Panc1 (cell line): ENCODE data around the gene CUEDC1. TPM values are rescaled to one million over a fixed set of nuclear protein-coding genes. Genes with fewer than 3 reads are reported as not detected.

Experiments used
- ATAC-seq: fragments of 200-7000 bp; cut with Tn5 transposase; 2 replicates; pipeline ENCODE4 v1.9.1; 2020; ENCODE audit warnings: mild to moderate bottlenecking, moderate library complexity
- BruUV-seq: library from RNA; stranded (reverse); fragments of 400-500 nt; replicated peaks from 2 replicates; lab custom pipeline; 2021; lab: Mats Ljungman, UMichigan
- CTCF ChIA-PET: fragments of 300-600 bp; sonication (Branson Sonifier 250); formaldehyde crosslinking; loops from one replicate; lab custom pipeline; 2022; ENCODE audit warnings: antibody characterized with exemption; lab: Charles Lee
- POLR2A ChIA-PET: fragments of 300-600 bp; sonication (Branson Sonifier 250); formaldehyde crosslinking; loops from one replicate; lab custom pipeline; 2022; ENCODE audit warnings: antibody characterized with exemption; lab: Charles Lee
- DNase-seq: peaks from one replicate; pipeline ENCODE4 v3.0.0-alpha.2; 2010; ENCODE audit warnings: low read depth, low spot score
- H3K27ac ChIP-seq: 2 replicates; pipeline ENCODE4 v1.5.1; 2011; ENCODE audit warnings: mild to moderate bottlenecking, low read length, inconsistent platforms
- H3K27me3 ChIP-seq: fragments of 200-500 bp; sonication (Bioruptor generic); 2 replicates; pipeline ENCODE4 v1.6.0; 2014; ENCODE audit warnings: low read length, inconsistent platforms; ENCODE audit not compliant: control insufficient read depth, insufficient read depth
- H3K36me3 ChIP-seq: fragments of 200-500 bp; sonication (Bioruptor generic); 2 replicates; pipeline ENCODE4 v1.5.1; 2014; ENCODE audit warnings: inconsistent platforms, mild to moderate bottlenecking, low read length, moderate library complexity; ENCODE audit not compliant: control insufficient read depth, insufficient read depth
- H3K4me1 ChIP-seq: 2 replicates; pipeline ENCODE4 v1.5.1; 2011; ENCODE audit warnings: inconsistent platforms, mild to moderate bottlenecking, low read length, moderate library complexity; ENCODE audit not compliant: control insufficient read depth, insufficient read depth
- H3K4me3 ChIP-seq, 2 experiments: 2 replicates each; pipeline ENCODE4 v1.5.1; 2011 to 2012; ENCODE audit warnings: low read depth in 2 of 2, low read length in 2 of 2, mild to moderate bottlenecking in 2 of 2, inconsistent platforms in 1 of 2, moderate library complexity in 1 of 2
- H3K9me3 ChIP-seq: fragments of 200-500 bp; sonication (Bioruptor generic); 2 replicates; pipeline ENCODE4 v1.5.1; 2014; ENCODE audit warnings: low read depth, mild to moderate bottlenecking, inconsistent platforms, low read length, moderate library complexity; ENCODE audit not compliant: control insufficient read depth, insufficient read depth
- POLR2AphosphoS5 ChIP-seq: IDR thresholded peaks from 2 replicates; pipeline ENCODE4 v1.6.1; 2012; ENCODE audit warnings: mild to moderate bottlenecking, low read depth, low read length, moderate library complexity
- SIN3A ChIP-seq: IDR thresholded peaks from 2 replicates; pipeline ENCODE4 v1.6.1; 2012; ENCODE audit warnings: low read depth, mild to moderate bottlenecking, low read length, moderate library complexity, borderline replicate concordance; ENCODE audit not compliant: insufficient read depth
- in situ Hi-C: cut with HindIII; loops from 2 replicates; pipeline ENCODE4 v1.10.0; 2016; ENCODE audit warnings: low sequenced_read_pairs, low pct_unique_long_range_greater_than_20kb
- intact Hi-C: fragments of 100-400 bp; cut with micrococcal nuclease; formaldehyde crosslinking; loops from one replicate; pipeline ENCODE4 v1.10.0; 2022; ENCODE audit not compliant: unreplicated experiment
- total RNA-seq: library from RNA; stranded (reverse); gene quantifications from one replicate; pipeline ENCODE4 v1.2.1, GENCODE V29; 2021; ENCODE audit not compliant: unreplicated experiment
- TF ChIP-seq, protein P1 (sequence below), 2 experiments: IDR thresholded peaks; 2 replicates each; pipeline ENCODE4 v1.6.1; 2011 to 2012; ENCODE audit warnings: low read depth in 2 of 2, control low read depth in 1 of 2, low read length in 1 of 2, mild to moderate bottlenecking in 1 of 2, moderate library complexity in 1 of 2; ENCODE audit not compliant: insufficient read depth in 1 of 2
- TF ChIP-seq, protein P2 (sequence below): fragments of 450-650 bp; IDR thresholded peaks from 2 replicates; pipeline ENCODE4 v1.5.1; 2017; ENCODE audit warnings: mild to moderate bottlenecking

CUEDC1 gene
- total RNA-seq, 1 experiment from 2014 or later: 103 TPM

DNA sequence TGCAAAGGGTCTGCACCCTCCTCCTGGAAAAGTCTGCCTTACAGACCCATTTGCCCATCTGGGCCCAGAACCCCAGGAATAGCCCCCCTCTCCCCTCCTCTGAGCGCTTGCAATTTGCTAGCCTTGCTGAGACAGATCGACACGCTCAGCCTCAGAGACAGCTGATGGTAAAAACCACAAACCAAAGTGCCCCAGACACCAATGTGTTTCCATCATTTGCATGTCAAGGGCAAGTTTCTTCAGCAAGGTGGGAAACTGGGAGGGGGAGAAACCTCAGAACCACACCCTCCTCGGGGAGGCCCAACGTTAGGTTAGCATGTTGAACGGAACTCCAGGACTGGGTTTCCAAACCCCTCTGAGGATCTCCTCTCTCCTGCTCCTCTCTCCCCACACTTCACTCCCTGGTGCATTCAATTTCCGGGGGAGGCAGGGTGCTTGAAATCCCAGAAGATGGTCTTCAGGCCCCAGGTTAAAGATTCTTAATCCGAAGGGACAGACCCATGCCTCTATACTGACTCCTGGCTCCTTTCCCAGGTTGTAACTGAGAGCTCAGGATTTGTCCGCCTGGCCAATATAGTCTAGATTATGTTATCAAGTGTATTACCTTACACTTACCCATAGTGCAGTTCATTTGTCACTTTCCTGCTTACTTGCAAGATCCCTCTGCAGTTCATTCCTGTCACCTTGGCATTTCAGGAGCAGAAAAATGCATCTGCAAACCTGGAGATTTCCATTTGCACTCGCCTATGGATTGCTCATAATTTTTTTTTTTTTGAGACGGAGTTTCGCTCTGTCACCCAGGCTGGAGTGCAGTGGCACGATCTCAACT, 1.3 kb upstream of the CUEDC1 start:
- H3K4me1 ChIP-seq: peaks cover 60% of the 10 kb centered on the region
- ChIA-PET CTCF (interaction anchor here (1.0 to 1.2 kb wide), 2 partner anchors 34 to 98 kb away, joined by 3 to 4 read pairs; no protein-coding TSS in a partner anchor), POLR2A (interaction anchor here (0.5 kb wide), 1 partner anchor 102 kb away, joined by 12 read pairs; no protein-coding TSS in a partner anchor)
- no peaks in the 10 kb centered on the region; the same call in 1 of the 2 replicates for H3K36me3 ChIP-seq
- no TSS peak for BruUV-seq
- in situ Hi-C loops (no loop called here), intact Hi-C loops (no loop called here)
- ATAC-seq (no peak), DNase-seq (no peak)
- peak overlapping the region in 1 of 2 experiments; percentile 81; a peak in 3 of 4 replicates for H3K4me3 ChIP-seq
- no peaks in the 10 kb centered on the region for H3K27me3 ChIP-seq
- peak overlapping the region; percentile 85 for H3K27ac ChIP-seq
- H3K9me3 ChIP-seq: no peaks in the 10 kb centered on the region
- TF ChIP-seq, protein P1, sequence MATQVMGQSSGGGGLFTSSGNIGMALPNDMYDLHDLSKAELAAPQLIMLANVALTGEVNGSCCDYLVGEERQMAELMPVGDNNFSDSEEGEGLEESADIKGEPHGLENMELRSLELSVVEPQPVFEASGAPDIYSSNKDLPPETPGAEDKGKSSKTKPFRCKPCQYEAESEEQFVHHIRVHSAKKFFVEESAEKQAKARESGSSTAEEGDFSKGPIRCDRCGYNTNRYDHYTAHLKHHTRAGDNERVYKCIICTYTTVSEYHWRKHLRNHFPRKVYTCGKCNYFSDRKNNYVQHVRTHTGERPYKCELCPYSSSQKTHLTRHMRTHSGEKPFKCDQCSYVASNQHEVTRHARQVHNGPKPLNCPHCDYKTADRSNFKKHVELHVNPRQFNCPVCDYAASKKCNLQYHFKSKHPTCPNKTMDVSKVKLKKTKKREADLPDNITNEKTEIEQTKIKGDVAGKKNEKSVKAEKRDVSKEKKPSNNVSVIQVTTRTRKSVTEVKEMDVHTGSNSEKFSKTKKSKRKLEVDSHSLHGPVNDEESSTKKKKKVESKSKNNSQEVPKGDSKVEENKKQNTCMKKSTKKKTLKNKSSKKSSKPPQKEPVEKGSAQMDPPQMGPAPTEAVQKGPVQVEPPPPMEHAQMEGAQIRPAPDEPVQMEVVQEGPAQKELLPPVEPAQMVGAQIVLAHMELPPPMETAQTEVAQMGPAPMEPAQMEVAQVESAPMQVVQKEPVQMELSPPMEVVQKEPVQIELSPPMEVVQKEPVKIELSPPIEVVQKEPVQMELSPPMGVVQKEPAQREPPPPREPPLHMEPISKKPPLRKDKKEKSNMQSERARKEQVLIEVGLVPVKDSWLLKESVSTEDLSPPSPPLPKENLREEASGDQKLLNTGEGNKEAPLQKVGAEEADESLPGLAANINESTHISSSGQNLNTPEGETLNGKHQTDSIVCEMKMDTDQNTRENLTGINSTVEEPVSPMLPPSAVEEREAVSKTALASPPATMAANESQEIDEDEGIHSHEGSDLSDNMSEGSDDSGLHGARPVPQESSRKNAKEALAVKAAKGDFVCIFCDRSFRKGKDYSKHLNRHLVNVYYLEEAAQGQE (IDR thresholded peaks at IDR 0.05; ENCODE audit: insufficient read depth in 1 of 2, low read depth in 2 of 2, low read length in 1 of 2): no peak
- TF ChIP-seq POLR2AphosphoS5 (0 out of 2 replicates have a peak, but pooled peaks have one; percentile 13), SIN3A (no peak)

- no TSS peak for BruUV-seq
- H3K4me1 ChIP-seq: peaks cover 68% of the 10 kb centered on the region
- ATAC-seq: peak; percentile 65
- DNase-seq: no peak
- peak overlapping the region; percentile 71 to 73 for H3K4me3 ChIP-seq
- intact Hi-C loops (no loop called here), in situ Hi-C loops (no loop called here)
- POLR2A ChIA-PET: interaction anchor here (0.7 to 0.8 kb wide), 2 partner anchors 15 to 32 kb away, joined by 3 to 4 read pairs; no protein-coding TSS in a partner anchor
- peak overlapping the region; percentile 98 for H3K27ac ChIP-seq
- CTCF ChIA-PET: interaction anchor here (0.6 to 0.8 kb wide), 2 partner anchors 64 to 95 kb away, joined by 3 to 4 read pairs; no protein-coding TSS in a partner anchor
- no peaks in the 10 kb centered on the region; the same call in 1 of the 2 replicates for H3K36me3 ChIP-seq
- TF ChIP-seq, protein P2, sequence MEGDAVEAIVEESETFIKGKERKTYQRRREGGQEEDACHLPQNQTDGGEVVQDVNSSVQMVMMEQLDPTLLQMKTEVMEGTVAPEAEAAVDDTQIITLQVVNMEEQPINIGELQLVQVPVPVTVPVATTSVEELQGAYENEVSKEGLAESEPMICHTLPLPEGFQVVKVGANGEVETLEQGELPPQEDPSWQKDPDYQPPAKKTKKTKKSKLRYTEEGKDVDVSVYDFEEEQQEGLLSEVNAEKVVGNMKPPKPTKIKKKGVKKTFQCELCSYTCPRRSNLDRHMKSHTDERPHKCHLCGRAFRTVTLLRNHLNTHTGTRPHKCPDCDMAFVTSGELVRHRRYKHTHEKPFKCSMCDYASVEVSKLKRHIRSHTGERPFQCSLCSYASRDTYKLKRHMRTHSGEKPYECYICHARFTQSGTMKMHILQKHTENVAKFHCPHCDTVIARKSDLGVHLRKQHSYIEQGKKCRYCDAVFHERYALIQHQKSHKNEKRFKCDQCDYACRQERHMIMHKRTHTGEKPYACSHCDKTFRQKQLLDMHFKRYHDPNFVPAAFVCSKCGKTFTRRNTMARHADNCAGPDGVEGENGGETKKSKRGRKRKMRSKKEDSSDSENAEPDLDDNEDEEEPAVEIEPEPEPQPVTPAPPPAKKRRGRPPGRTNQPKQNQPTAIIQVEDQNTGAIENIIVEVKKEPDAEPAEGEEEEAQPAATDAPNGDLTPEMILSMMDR: no peak
- peak; percentile 66; the same call in 1 of the 2 replicates for TF ChIP-seq SIN3A
- H3K27me3 ChIP-seq: no peaks in the 10 kb centered on the region
- no peaks in the 10 kb centered on the region for H3K9me3 ChIP-seq
Measured at GRCh38 chr17:57954397-57955182, 622 bp downstream of the CUEDC1 start.
